SK-N-SH treated with all-trans-retinoic acid at 6 μM for 48 hours (cell line): ENCODE data around the gene FDXR.

Source experiments
- ARNTL ChIP-seq: fragments of 450-650 bp; formaldehyde crosslinking; IDR thresholded peaks from 2 replicates; pipeline ENCODE4 v1.5.0; 2020; ENCODE audit warnings: low read depth, mild to moderate bottlenecking, moderate library complexity, borderline replicate concordance
- PPARA ChIP-seq: fragments of 250-450 bp; sonication (Bioruptor Pico); IDR thresholded peaks from 2 replicates; pipeline ENCODE4 v1.5.0; 2020; ENCODE audit warnings: mild to moderate bottlenecking, borderline replicate concordance
- RARB ChIP-seq: fragments of 250-450 bp; sonication (Bioruptor Pico); IDR thresholded peaks from 2 replicates; pipeline ENCODE4 v1.8.0; 2021; ENCODE audit warnings: mild to moderate bottlenecking, moderate library complexity
- TCF4 ChIP-seq: fragments of 250-450 bp; sonication (Bioruptor Pico); IDR thresholded peaks from 2 replicates; pipeline ENCODE4 v1.8.0; 2021; ENCODE audit warnings: mild to moderate bottlenecking, moderate library complexity, borderline replicate concordance
- ZFP3 ChIP-seq: fragments of 250-450 bp; sonication (Bioruptor Pico); IDR thresholded peaks from 2 replicates; pipeline ENCODE4 v1.5.0; 2020; ENCODE audit warnings: mild to moderate bottlenecking, moderate library complexity
- ZFP30 ChIP-seq: fragments of 450-650 bp; formaldehyde crosslinking; IDR thresholded peaks from 2 replicates; pipeline ENCODE4 v1.5.0; 2022; ENCODE audit warnings: mild to moderate bottlenecking, moderate library complexity
- ZNF565 ChIP-seq: fragments of 450-650 bp; formaldehyde crosslinking; conservative IDR thresholded peaks from 2 replicates; pipeline ENCODE4 v1.5.0; 2020; ENCODE audit warnings: low read depth, mild to moderate bottlenecking, moderate library complexity
- TF ChIP-seq, protein P1 (sequence below): fragments of 250-450 bp; sonication (Bioruptor Pico); IDR thresholded peaks from 2 replicates; pipeline ENCODE4 v1.5.1; 2021; ENCODE audit warnings: mild to moderate bottlenecking, moderate library complexity
- TF ChIP-seq, protein P2 (sequence below): fragments of 250-450 bp; sonication (Bioruptor Pico); IDR thresholded peaks from 2 replicates; pipeline ENCODE4 v1.8.0; 2020; ENCODE audit warnings: mild to moderate bottlenecking, moderate library complexity, borderline replicate concordance

DNA sequence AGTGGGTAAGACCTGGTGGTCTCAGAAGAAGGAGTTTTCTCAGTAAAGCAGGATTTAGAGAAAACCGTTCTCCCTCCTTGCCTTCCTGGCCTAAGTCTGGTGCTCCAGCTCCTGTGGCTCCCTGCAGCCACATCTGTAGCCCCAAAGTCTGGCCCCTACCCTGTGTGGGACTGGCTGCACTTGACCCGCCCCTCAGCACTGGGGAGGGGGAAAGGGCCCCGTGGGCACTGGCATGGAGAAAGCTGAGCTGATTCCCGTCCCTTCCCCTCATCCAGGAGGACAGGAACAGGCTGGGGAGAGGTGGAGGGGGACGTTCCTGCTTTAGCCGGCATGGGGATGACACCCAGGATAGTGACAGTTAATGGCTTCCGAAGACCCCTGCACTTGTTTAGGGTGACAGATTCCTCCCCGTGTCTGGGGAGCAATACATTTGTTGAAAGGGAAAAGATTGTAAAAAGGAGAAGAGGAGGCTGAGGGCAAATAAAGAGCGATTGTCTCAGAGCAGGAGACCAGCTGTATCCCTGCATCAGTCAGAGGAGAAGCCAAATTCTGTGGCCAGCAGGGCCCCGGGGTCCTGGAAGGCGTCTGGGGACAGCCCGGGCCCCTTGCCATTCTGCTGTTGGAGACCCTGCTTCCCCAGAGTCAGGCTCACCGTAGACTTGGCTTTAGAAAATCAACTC lies 51.0 kb downstream of the FDXR start:
- TF ChIP-seq, protein P1, sequence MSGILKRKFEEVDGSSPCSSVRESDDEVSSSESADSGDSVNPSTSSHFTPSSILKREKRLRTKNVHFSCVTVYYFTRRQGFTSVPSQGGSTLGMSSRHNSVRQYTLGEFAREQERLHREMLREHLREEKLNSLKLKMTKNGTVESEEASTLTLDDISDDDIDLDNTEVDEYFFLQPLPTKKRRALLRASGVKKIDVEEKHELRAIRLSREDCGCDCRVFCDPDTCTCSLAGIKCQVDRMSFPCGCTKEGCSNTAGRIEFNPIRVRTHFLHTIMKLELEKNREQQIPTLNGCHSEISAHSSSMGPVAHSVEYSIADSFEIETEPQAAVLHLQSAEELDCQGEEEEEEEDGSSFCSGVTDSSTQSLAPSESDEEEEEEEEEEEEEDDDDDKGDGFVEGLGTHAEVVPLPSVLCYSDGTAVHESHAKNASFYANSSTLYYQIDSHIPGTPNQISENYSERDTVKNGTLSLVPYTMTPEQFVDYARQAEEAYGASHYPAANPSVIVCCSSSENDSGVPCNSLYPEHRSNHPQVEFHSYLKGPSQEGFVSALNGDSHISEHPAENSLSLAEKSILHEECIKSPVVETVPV = no peak
- TF ChIP-seq ZFP3 (no peak), RARB (CRISPR knock-in tag) (no peak), PPARA (no peak), ZFP30 (CRISPR knock-in tag) (no peak), ZNF565 (CRISPR knock-in tag) (no peak), TCF4 (CRISPR knock-in tag) (no peak), ARNTL (no peak)
- TF ChIP-seq, protein P2, sequence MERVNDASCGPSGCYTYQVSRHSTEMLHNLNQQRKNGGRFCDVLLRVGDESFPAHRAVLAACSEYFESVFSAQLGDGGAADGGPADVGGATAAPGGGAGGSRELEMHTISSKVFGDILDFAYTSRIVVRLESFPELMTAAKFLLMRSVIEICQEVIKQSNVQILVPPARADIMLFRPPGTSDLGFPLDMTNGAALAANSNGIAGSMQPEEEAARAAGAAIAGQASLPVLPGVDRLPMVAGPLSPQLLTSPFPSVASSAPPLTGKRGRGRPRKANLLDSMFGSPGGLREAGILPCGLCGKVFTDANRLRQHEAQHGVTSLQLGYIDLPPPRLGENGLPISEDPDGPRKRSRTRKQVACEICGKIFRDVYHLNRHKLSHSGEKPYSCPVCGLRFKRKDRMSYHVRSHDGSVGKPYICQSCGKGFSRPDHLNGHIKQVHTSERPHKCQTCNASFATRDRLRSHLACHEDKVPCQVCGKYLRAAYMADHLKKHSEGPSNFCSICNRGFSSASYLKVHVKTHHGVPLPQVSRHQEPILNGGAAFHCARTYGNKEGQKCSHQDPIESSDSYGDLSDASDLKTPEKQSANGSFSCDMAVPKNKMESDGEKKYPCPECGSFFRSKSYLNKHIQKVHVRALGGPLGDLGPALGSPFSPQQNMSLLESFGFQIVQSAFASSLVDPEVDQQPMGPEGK (CRISPR knock-in tag) = no peak
